HUDEP-2 (cell line): ENCODE results near the gene CA10.

Experiments
- DNase-seq, 76 experiments: peaks; one replicate each; lab custom pipeline; 2025; ENCODE audit not compliant: unreplicated experiment in 76 of 76; lab: John Stamatoyannopoulos, UW

The CA10 gene

GRCh38 chr17:52147872-52148271, 10.6 kb downstream of the CA10 start:
- DNase-seq: no peak

- DNase-seq: no peak
Measured at GRCh38 chr17:52147431-52147830, 11.1 kb downstream of the CA10 start.

GRCh38 chr17:52145476-52145875, 13.0 kb downstream of the CA10 start:
- DNase-seq: no peak

GRCh38 chr17:52143542-52143941, 15.0 kb downstream of the CA10 start:
- no peak for DNase-seq

- DNase-seq: no peak
Measured at GRCh38 chr17:52140601-52141000, 17.9 kb downstream of the CA10 start.

- no peak for DNase-seq
Measured at GRCh38 chr17:52138752-52139151, 19.8 kb downstream of the CA10 start.

- DNase-seq: no peak
Measured at GRCh38 chr17:52138350-52138749, 20.2 kb downstream of the CA10 start.

- no peak for DNase-seq
Measured at GRCh38 chr17:52136166-52136565, 22.3 kb downstream of the CA10 start.

GRCh38 chr17:52134641-52135040, 23.9 kb downstream of the CA10 start:
- no peak for DNase-seq

- DNase-seq: no peak
Measured at GRCh38 chr17:52128721-52129120, 29.8 kb downstream of the CA10 start.

- DNase-seq: no peak
Measured at GRCh38 chr17:52124993-52125392, 33.5 kb downstream of the CA10 start.

GRCh38 chr17:52124561-52124960, 34.0 kb downstream of the CA10 start:
- no peak for DNase-seq

GRCh38 chr17:52120465-52120864, 38.0 kb downstream of the CA10 start:
- DNase-seq: no peak

- no peak for DNase-seq
Measured at GRCh38 chr17:52110923-52111581, 47.5 kb downstream of the CA10 start.

GRCh38 chr17:52106638-52107261, 51.8 kb downstream of the CA10 start:
- DNase-seq: peak in 24 of 76 experiments; percentile 1 to 38 (median 4)

- DNase-seq: no peak
Measured at GRCh38 chr17:52106072-52106471, 52.4 kb downstream of the CA10 start.

GRCh38 chr17:52105591-52105990, 52.9 kb downstream of the CA10 start:
- DNase-seq: no peak

- DNase-seq: no peak
Measured at GRCh38 chr17:52096056-52096455, 62.5 kb downstream of the CA10 start.

- DNase-seq: no peak
Measured at GRCh38 chr17:52084176-52084575, 74.3 kb downstream of the CA10 start.

GRCh38 chr17:52079496-52079895, 79.0 kb downstream of the CA10 start:
- no peak for DNase-seq

GRCh38 chr17:52071712-52072111, 86.8 kb downstream of the CA10 start:
- no peak for DNase-seq

- no peak for DNase-seq
Measured at GRCh38 chr17:52064791-52065211, 93.7 kb downstream of the CA10 start.

GRCh38 chr17:52049496-52049895, 109.0 kb downstream of the CA10 start:
- DNase-seq: no peak
